Activated CD8-positive, alpha-beta T cell treated with anti-CD3 and anti-CD28 coated beads, Interleukin-2, amount 10 ng/mL, durations not matched to agents 7 days and 5 days (primary cell): ENCODE measurements around the gene SHC2. TPM values are rescaled to one million over a fixed set of nuclear protein-coding genes. Genes with fewer than 3 reads are reported as not detected.

ENCODE experiments used
- ATAC-seq: fragments of 150-1000 bp; cut with Tn5 transposase; one replicate; pipeline ENCODE4 v1.10.0; 2021; ENCODE audit warnings: moderate library complexity
- CTCF ChIA-PET: fragments of 350-600 bp; sonication (Branson Sonifier 250); formaldehyde crosslinking; loops from one replicate; lab custom pipeline; 2021; ENCODE audit warnings: antibody characterized with exemption; lab: Charles Lee
- POLR2A ChIA-PET: fragments of 350-600 bp; sonication (Branson Sonifier 250); formaldehyde crosslinking; loops from one replicate; lab custom pipeline; 2021; ENCODE audit warnings: antibody characterized with exemption; lab: Charles Lee
- DNase-seq: peaks from one replicate; pipeline ENCODE4 v3.0.0-alpha.2; 2020
- H3K27ac Mint-ChIP-seq: one replicate; pipeline ENCODE4 v1.8.0; 2021; ENCODE audit warnings: mild to moderate bottlenecking, mixed read lengths
- H3K27me3 Mint-ChIP-seq: one replicate; pipeline ENCODE4 v1.8.0; 2021; ENCODE audit warnings: low read depth, mixed read lengths
- H3K36me3 Mint-ChIP-seq: one replicate; pipeline ENCODE4 v1.8.0; 2021; ENCODE audit warnings: low read depth, mixed read lengths
- H3K4me1 Mint-ChIP-seq: one replicate; pipeline ENCODE4 v1.8.0; 2021; ENCODE audit warnings: low read depth, mixed read lengths
- H3K4me3 Mint-ChIP-seq: one replicate; pipeline ENCODE4 v1.8.0; 2021; ENCODE audit warnings: mild to moderate bottlenecking, mixed read lengths
- H3K9me3 Mint-ChIP-seq: one replicate; pipeline ENCODE4 v1.8.0; 2022; ENCODE audit warnings: mixed read lengths; ENCODE audit not compliant: insufficient read depth
- total RNA-seq, 2 experiments: library from RNA; stranded (reverse); gene quantifications; one replicate each; pipeline ENCODE4 v1.2.3, GENCODE V29; 2021

The SHC2 gene
- total RNA-seq, 2 experiments from 2014 or later, result not detected

- no peak for ATAC-seq
- Mint-ChIP-seq H3K4me1 (no peaks in the 10 kb centered on the region), H3K9me3 (no peaks in the 10 kb centered on the region), H3K36me3 (no peaks in the 10 kb centered on the region), H3K4me3 (no peak overlapping the region), H3K27ac (no peak overlapping the region), H3K27me3 (no peaks in the 10 kb centered on the region)
- no peak for DNase-seq
- POLR2A ChIA-PET, result no interaction called here
- CTCF ChIA-PET, result no interaction called here
These were observed 10.9 kb downstream of the SHC2 start for GRCh38 chr19:449916-450315.

- Mint-ChIP-seq H3K27ac (no peak overlapping the region), H3K9me3 (no peaks in the 10 kb centered on the region), H3K4me3 (no peak overlapping the region), H3K36me3 (no peaks in the 10 kb centered on the region), H3K4me1 (no peaks in the 10 kb centered on the region), H3K27me3 (no peaks in the 10 kb centered on the region)
- DNase-seq (no peak), ATAC-seq (no peak)
- ChIA-PET CTCF (no interaction called here), POLR2A (no interaction called here)
These were observed 12.8 kb downstream of the SHC2 start for GRCh38 chr19:447816-448560.

- ATAC-seq (no peak), DNase-seq (no peak)
- ChIA-PET POLR2A (no interaction called here), CTCF (no interaction called here)
- no peaks in the 10 kb centered on the region for H3K36me3 Mint-ChIP-seq
- no peak overlapping the region for H3K4me3 Mint-ChIP-seq
- no peak overlapping the region for H3K27ac Mint-ChIP-seq
- no peaks in the 10 kb centered on the region for H3K27me3 Mint-ChIP-seq
- no peaks in the 10 kb centered on the region for H3K4me1 Mint-ChIP-seq
- no peaks in the 10 kb centered on the region for H3K9me3 Mint-ChIP-seq
These were observed 13.8 kb downstream of the SHC2 start for GRCh38 chr19:447064-447426.

GRCh38 chr19:444677-445210 is 16.1 kb downstream of the SHC2 start:
- POLR2A ChIA-PET, result no interaction called here
- Mint-ChIP-seq H3K36me3 (no peaks in the 10 kb centered on the region), H3K9me3 (no peaks in the 10 kb centered on the region), H3K4me3 (no peak overlapping the region), H3K27me3 (no peaks in the 10 kb centered on the region), H3K4me1 (no peaks in the 10 kb centered on the region), H3K27ac (no peak overlapping the region)
- ATAC-seq (no peak), DNase-seq (no peak)
- CTCF ChIA-PET, result no interaction called here

GRCh38 chr19:443005-443404 is 17.8 kb downstream of the SHC2 start:
- no peaks in the 10 kb centered on the region for H3K27me3 Mint-ChIP-seq
- CTCF ChIA-PET, result no interaction called here

GRCh38 chr19:442085-442484 is 18.7 kb downstream of the SHC2 start:
- no peak for ATAC-seq
- CTCF ChIA-PET, result no interaction called here
- no peaks in the 10 kb centered on the region for H3K4me1 Mint-ChIP-seq
- no peak for DNase-seq
- no peak overlapping the region for H3K4me3 Mint-ChIP-seq
- H3K9me3 Mint-ChIP-seq, result no peaks in the 10 kb centered on the region
- H3K27me3 Mint-ChIP-seq, result no peaks in the 10 kb centered on the region
- POLR2A ChIA-PET, result no interaction called here
- no peak overlapping the region for H3K27ac Mint-ChIP-seq
- H3K36me3 Mint-ChIP-seq, result no peaks in the 10 kb centered on the region

More at GRCh38 chr19:443005-443404, 17.8 kb downstream of the SHC2 start:
- Mint-ChIP-seq H3K27ac (no peak overlapping the region), H3K4me1 (no peaks in the 10 kb centered on the region), H3K36me3 (no peaks in the 10 kb centered on the region), H3K4me3 (no peak overlapping the region), H3K9me3 (no peaks in the 10 kb centered on the region)
- POLR2A ChIA-PET, result no interaction called here
- ATAC-seq (no peak), DNase-seq (no peak)

- CTCF ChIA-PET, result no interaction called here
- Mint-ChIP-seq H3K27ac (no peak overlapping the region), H3K4me1 (no peaks in the 10 kb centered on the region), H3K4me3 (no peak overlapping the region), H3K9me3 (no peaks in the 10 kb centered on the region), H3K27me3 (no peaks in the 10 kb centered on the region), H3K36me3 (no peaks in the 10 kb centered on the region)
- no peak for ATAC-seq
- POLR2A ChIA-PET, result no interaction called here
- DNase-seq, result no peak
These were observed 19.5 kb downstream of the SHC2 start for GRCh38 chr19:441213-441836.

GRCh38 chr19:440391-441212 is 20.2 kb downstream of the SHC2 start:
- no peak for ATAC-seq
- Mint-ChIP-seq H3K4me1 (no peaks in the 10 kb centered on the region), H3K27ac (no peak overlapping the region), H3K36me3 (no peaks in the 10 kb centered on the region), H3K9me3 (no peaks in the 10 kb centered on the region), H3K27me3 (no peaks in the 10 kb centered on the region), H3K4me3 (no peak overlapping the region)
- ChIA-PET CTCF (no interaction called here), POLR2A (no interaction called here)
- no peak for DNase-seq

- Mint-ChIP-seq H3K4me3 (no peak overlapping the region), H3K27ac (no peak overlapping the region), H3K36me3 (no peaks in the 10 kb centered on the region), H3K4me1 (no peaks in the 10 kb centered on the region), H3K27me3 (no peaks in the 10 kb centered on the region), H3K9me3 (no peaks in the 10 kb centered on the region)
- no peak for DNase-seq
- ChIA-PET POLR2A (no interaction called here), CTCF (no interaction called here)
- ATAC-seq, result no peak
These were observed 21.5 kb downstream of the SHC2 start for GRCh38 chr19:439167-439900.

GRCh38 chr19:438416-438958 is 22.3 kb downstream of the SHC2 start:
- no peaks in the 10 kb centered on the region for H3K36me3 Mint-ChIP-seq
- H3K4me3 Mint-ChIP-seq, result no peak overlapping the region
- ATAC-seq (no peak), DNase-seq (no peak)
- H3K27ac Mint-ChIP-seq, result no peak overlapping the region
- no peaks in the 10 kb centered on the region for H3K27me3 Mint-ChIP-seq
- no peaks in the 10 kb centered on the region for H3K4me1 Mint-ChIP-seq
- H3K9me3 Mint-ChIP-seq, result no peaks in the 10 kb centered on the region
- ChIA-PET CTCF (no interaction called here), POLR2A (no interaction called here)

GRCh38 chr19:437041-437440 is 23.8 kb downstream of the SHC2 start:
- POLR2A ChIA-PET, result no interaction called here
- DNase-seq (no peak), ATAC-seq (no peak)
- Mint-ChIP-seq H3K4me1 (no peaks in the 10 kb centered on the region), H3K27me3 (no peaks in the 10 kb centered on the region), H3K27ac (no peak overlapping the region), H3K4me3 (no peak overlapping the region), H3K36me3 (no peaks in the 10 kb centered on the region), H3K9me3 (no peaks in the 10 kb centered on the region)
- CTCF ChIA-PET, result no interaction called here
